Measurements from ENCODE around the gene SIX3. TPM values are rescaled to one million over a fixed set of nuclear protein-coding genes. Genes with fewer than 3 reads are reported as not detected.

Gene SIX3
- polyA plus RNA-seq, 4 donors: not detected

DNA sequence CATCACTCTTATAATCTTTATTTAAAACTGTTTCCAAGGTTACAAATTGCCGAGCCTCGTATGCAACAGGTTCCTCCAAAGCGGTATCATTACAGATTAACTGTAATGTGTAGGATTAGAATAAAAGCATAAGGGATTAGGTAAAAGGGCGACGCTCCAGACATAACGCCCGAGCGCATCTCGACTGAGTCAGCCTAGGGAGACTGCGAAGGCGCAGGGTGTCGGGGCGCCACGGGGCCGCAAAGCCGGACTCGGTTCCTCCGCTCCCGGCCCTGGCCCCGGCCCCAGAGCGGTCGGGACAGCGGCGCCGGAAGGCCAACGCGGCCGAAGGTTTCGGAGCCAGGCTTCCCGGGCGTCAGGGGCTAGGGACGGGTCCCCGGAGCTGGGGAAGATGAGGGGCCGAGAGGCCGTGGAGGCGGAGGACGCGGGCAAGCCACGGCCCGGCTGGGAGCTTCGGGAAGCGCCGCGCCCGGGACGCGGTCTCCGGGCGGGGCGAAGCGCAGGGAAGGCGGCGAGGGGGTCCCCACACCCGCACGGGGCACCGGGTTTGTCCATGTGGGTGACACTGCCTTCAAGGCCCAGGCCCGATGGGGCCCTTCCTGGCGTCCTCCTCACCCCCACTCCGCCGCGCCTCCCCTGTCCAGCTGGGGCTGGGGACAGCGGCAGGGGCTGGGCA lies 12.9 kb upstream of the SIX3 start:
- no peak for FAIRE-seq
- DNase-seq: no peak
- Histone ChIP-seq H3K9me3 (ENCODE audit: control insufficient read depth in 2 of 2, insufficient read depth in 1 of 2, low read depth in 1 of 2, low read length in 1 of 2) (no peaks in the 10 kb centered on the region), H3K4me3 (ENCODE audit: low read depth in 1 of 3, low read length in 3 of 3) (no peak overlapping the region), H3K27me3 (ENCODE audit: control insufficient read depth in 3 of 3, insufficient read depth in 3 of 3, low read length in 3 of 3) (peaks cover 11 to 86% (median 50%) of the 10 kb centered on the region in 3 donors), H3K36me3 (ENCODE audit: control insufficient read depth in 3 of 3, insufficient read depth in 2 of 3, low read depth in 1 of 3, low read length in 3 of 3) (no peaks in the 10 kb centered on the region), H3K4me1 (ENCODE audit: control insufficient read depth in 3 of 3, insufficient read depth in 2 of 3, low read depth in 1 of 3, low read length in 2 of 3) (peaks cover 0 to 6% (median 2%) of the 10 kb centered on the region in 3 donors), H3K27ac (ENCODE audit: low read depth in 1 of 3, low read length in 2 of 3) (no peak overlapping the region)
- WGBS, 3 donors: 5 to 9% (median 5%) methylated on average over 48 to 62 of the region's 62 CpGs

DNA sequence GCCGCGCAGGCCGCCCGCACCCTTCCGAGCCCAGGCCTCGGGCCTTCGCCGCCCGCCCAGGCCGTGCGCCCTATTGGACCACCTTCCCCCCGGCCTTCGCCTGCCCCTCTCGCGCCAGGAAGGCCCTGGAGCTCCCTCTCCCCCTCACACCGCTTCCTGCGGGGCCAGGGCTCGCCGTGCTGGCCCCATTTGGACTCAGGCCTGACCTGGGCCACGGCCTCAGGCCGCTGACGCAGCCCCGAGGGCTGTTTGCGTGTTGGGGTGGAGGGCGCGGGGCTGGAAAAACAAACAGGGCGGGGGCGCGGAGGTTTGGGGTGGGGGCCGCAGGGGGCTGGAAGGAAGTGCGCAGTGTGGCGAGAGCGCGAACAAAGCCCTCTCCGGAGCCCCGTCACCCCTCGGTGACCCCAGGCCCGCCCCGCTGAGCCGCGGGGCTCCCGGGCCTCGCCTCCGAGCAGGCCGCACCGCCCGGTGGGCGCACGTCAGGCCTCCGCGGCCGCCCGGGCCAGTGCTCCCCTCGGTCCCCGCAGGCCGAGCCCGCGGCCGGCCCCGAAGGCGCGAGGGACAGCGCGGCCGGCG lies 12.3 kb upstream of the SIX3 start:
- WGBS, 3 donors: 4 to 11% (median 5%) methylated on average over 27 to 66 of the region's 66 CpGs
- DNase-seq (no peak), FAIRE-seq (no peak)
- H3K27ac ChIP-seq (ENCODE audit: low read depth in 1 of 3, low read length in 2 of 3): no peak overlapping the region
- no peaks in the 10 kb centered on the region for H3K9me3 ChIP-seq (ENCODE audit: control insufficient read depth in 2 of 2, insufficient read depth in 1 of 2, low read depth in 1 of 2, low read length in 1 of 2)
- H3K4me3 ChIP-seq (ENCODE audit: low read depth in 1 of 3, low read length in 3 of 3): no peak overlapping the region
- peaks cover 0 to 6% (median 2%) of the 10 kb centered on the region in 3 donors for H3K4me1 ChIP-seq (ENCODE audit: control insufficient read depth in 3 of 3, insufficient read depth in 2 of 3, low read depth in 1 of 3, low read length in 2 of 3)
- peaks cover 14 to 86% (median 50%) of the 10 kb centered on the region in 3 donors for H3K27me3 ChIP-seq (ENCODE audit: control insufficient read depth in 3 of 3, insufficient read depth in 3 of 3, low read length in 3 of 3)
- no peaks in the 10 kb centered on the region for H3K36me3 ChIP-seq (ENCODE audit: control insufficient read depth in 3 of 3, insufficient read depth in 2 of 3, low read depth in 1 of 3, low read length in 3 of 3)

- no peaks in the 10 kb centered on the region for H3K9me3 ChIP-seq (ENCODE audit: control insufficient read depth in 2 of 2, insufficient read depth in 1 of 2, low read depth in 1 of 2, low read length in 1 of 2)
- H3K4me3 ChIP-seq (ENCODE audit: low read depth in 1 of 3, low read length in 3 of 3): no peak overlapping the region
- peaks cover 16 to 91% (median 51%) of the 10 kb centered on the region in 3 donors for H3K27me3 ChIP-seq (ENCODE audit: control insufficient read depth in 3 of 3, insufficient read depth in 3 of 3, low read length in 3 of 3)
- H3K27ac ChIP-seq (ENCODE audit: low read depth in 1 of 3, low read length in 2 of 3): no peak overlapping the region
- FAIRE-seq (no peak), DNase-seq (no peak)
- no peaks in the 10 kb centered on the region for H3K36me3 ChIP-seq (ENCODE audit: control insufficient read depth in 3 of 3, insufficient read depth in 2 of 3, low read depth in 1 of 3, low read length in 3 of 3)
- 6 to 8% (median 6%) methylated on average over 31 to 32 of the region's 32 CpGs for WGBS, 3 donors
- H3K4me1 ChIP-seq (ENCODE audit: control insufficient read depth in 3 of 3, insufficient read depth in 2 of 3, low read depth in 1 of 3, low read length in 2 of 3): peaks cover 0 to 6% (median 2%) of the 10 kb centered on the region in 3 donors
Measured at GRCh38 chr2:44929735-44930273, 11.7 kb upstream of the SIX3 start.

DNA sequence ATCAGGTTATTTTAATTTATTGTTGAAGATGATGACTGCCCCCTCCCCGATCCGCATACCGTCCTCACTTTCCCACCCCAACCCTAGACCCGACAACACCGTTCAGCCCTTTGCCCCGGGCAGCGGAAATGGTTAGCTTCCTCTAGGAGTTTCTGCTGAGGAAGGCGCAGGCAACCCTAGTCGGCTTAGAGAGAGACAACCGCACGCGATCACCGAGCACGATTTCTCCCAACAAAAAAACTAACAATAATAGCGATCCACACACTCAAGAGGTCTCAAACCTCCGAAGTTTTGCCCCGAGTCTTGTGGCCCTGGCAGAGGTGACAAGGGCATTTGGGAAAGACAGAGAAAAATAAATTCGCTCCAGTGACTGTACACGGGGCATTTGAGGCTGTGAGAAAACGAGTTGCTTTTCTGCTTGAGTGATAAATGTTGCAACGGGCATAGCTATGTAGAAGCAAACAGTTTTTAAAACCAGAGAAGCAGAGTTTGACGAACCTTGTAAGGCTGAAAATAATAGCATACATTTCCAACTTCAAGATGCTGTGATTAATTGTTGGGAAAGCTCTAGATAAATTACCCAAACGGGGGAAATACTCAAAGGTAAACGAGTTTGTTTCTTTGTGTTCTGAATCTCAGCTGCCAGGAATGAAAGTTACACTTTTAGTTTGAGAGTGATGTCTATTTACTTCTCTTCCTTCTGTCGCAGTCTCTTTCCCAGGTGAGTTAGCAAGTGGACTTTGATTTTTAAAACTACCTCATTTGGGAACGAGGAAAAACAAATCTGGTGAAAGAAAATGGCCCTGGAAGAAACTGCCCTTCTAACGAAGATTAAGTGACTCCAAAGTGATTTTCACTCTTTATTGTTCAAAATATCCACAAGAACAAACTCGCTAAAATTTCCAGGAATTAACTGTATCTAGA lies 11.0 kb upstream of the SIX3 start:
- peaks cover 0 to 6% (median 2%) of the 10 kb centered on the region in 3 donors for H3K4me1 ChIP-seq (ENCODE audit: control insufficient read depth in 3 of 3, insufficient read depth in 2 of 3, low read depth in 1 of 3, low read length in 2 of 3)
- H3K9me3 ChIP-seq (ENCODE audit: control insufficient read depth in 2 of 2, insufficient read depth in 1 of 2, low read depth in 1 of 2, low read length in 1 of 2): no peaks in the 10 kb centered on the region
- DNase-seq (no peak), FAIRE-seq (no peak)
- H3K27ac ChIP-seq (ENCODE audit: low read depth in 1 of 3, low read length in 2 of 3): no peak overlapping the region
- peaks cover 23 to 92% (median 54%) of the 10 kb centered on the region in 3 donors for H3K27me3 ChIP-seq (ENCODE audit: control insufficient read depth in 3 of 3, insufficient read depth in 3 of 3, low read length in 3 of 3)
- no peak overlapping the region for H3K4me3 ChIP-seq (ENCODE audit: low read depth in 1 of 3, low read length in 3 of 3)
- no peaks in the 10 kb centered on the region for H3K36me3 ChIP-seq (ENCODE audit: control insufficient read depth in 3 of 3, insufficient read depth in 2 of 3, low read depth in 1 of 3, low read length in 3 of 3)
- 4 to 7% (median 6%) methylated on average over 28 of the region's 28 CpGs for WGBS, 3 donors

GRCh38 chr2:44931198-44931780 lies 10.2 kb upstream of the SIX3 start:
- peaks cover 0 to 6% (median 2%) of the 10 kb centered on the region in 3 donors for H3K4me1 ChIP-seq (ENCODE audit: control insufficient read depth in 3 of 3, insufficient read depth in 2 of 3, low read depth in 1 of 3, low read length in 2 of 3)
- WGBS, 3 donors: 46 to 70% (median 64%) methylated on average over 10 of the region's 10 CpGs

GRCh38 chr2:44932079-44932478 lies 9.4 kb upstream of the SIX3 start:
- DNase-seq (no peak), FAIRE-seq (no peak)
- Histone ChIP-seq H3K27me3 (ENCODE audit: control insufficient read depth in 3 of 3, insufficient read depth in 3 of 3, low read length in 3 of 3) (peaks cover 32 to 93% (median 63%) of the 10 kb centered on the region in 3 donors), H3K4me1 (ENCODE audit: control insufficient read depth in 3 of 3, insufficient read depth in 2 of 3, low read depth in 1 of 3, low read length in 2 of 3) (peaks cover 0 to 6% (median 2%) of the 10 kb centered on the region in 3 donors), H3K4me3 (ENCODE audit: low read depth in 1 of 3, low read length in 3 of 3) (no peak overlapping the region), H3K9me3 (ENCODE audit: control insufficient read depth in 2 of 2, insufficient read depth in 1 of 2, low read depth in 1 of 2, low read length in 1 of 2) (no peaks in the 10 kb centered on the region), H3K36me3 (ENCODE audit: control insufficient read depth in 3 of 3, insufficient read depth in 2 of 3, low read depth in 1 of 3, low read length in 3 of 3) (no peaks in the 10 kb centered on the region), H3K27ac (ENCODE audit: low read depth in 1 of 3, low read length in 2 of 3) (no peak overlapping the region)
- WGBS, 3 donors: 25 to 36% (median 35%) methylated on average over 12 of the region's 12 CpGs

More at GRCh38 chr2:44931198-44931780, 10.2 kb upstream of the SIX3 start:
- H3K36me3 ChIP-seq (ENCODE audit: control insufficient read depth in 3 of 3, insufficient read depth in 2 of 3, low read depth in 1 of 3, low read length in 3 of 3): no peaks in the 10 kb centered on the region
- H3K4me3 ChIP-seq (ENCODE audit: low read depth in 1 of 3, low read length in 3 of 3): no peak overlapping the region
- DNase-seq: no peak
- H3K9me3 ChIP-seq (ENCODE audit: control insufficient read depth in 2 of 2, insufficient read depth in 1 of 2, low read depth in 1 of 2, low read length in 1 of 2): no peaks in the 10 kb centered on the region
- FAIRE-seq: no peak
- no peak overlapping the region for H3K27ac ChIP-seq (ENCODE audit: low read depth in 1 of 3, low read length in 2 of 3)
- peaks cover 29 to 92% (median 55%) of the 10 kb centered on the region in 3 donors for H3K27me3 ChIP-seq (ENCODE audit: control insufficient read depth in 3 of 3, insufficient read depth in 3 of 3, low read length in 3 of 3)

DNA sequence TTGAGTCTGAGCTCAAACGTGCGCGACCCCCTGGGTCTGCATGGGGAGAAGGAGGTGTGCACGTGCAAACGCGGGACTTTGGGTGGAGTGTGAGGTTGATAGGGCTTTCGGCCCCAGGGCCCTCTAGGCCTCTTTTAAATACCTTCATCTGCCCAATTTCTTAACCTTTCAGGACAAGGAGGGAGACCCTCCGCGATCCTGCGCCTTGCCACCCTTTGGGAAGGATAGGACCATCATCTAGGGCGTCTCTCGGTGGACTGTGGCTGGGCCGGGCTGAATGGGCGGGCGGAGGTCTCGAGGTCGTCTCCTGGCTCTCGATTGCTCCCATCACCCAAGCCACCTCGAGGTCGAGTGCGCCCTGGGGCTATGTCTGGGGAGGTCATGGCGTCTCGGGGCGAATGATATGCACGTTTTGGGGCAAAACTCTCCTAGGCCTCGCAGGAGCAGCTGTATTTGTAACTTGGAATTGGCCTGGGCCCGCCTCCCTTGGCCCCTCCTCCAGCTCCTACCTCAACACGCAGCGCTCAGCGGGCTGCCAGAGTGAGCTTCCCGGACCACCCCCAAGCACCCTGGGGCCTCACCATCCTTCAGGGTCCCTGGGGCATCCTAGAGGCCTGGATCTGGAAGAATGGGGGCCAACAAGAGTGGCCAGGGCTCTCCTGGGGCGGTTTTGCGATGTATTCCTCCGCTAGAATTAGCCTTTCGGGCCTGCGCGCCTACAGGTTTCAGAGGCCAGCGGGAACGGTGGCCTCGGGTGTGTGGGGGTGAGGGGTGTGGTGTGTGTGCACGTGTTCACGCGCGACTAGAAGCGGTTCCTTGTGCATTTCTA lies 8.7 kb upstream of the SIX3 start:
- no peaks in the 10 kb centered on the region for H3K9me3 ChIP-seq (ENCODE audit: control insufficient read depth in 2 of 2, insufficient read depth in 1 of 2, low read depth in 1 of 2, low read length in 1 of 2)
- H3K4me3 ChIP-seq (ENCODE audit: low read depth in 1 of 3, low read length in 3 of 3): no peak overlapping the region
- no peak for FAIRE-seq
- no peak for DNase-seq
- H3K27me3 ChIP-seq (ENCODE audit: control insufficient read depth in 3 of 3, insufficient read depth in 3 of 3, low read length in 3 of 3): peaks cover 32 to 99% (median 67%) of the 10 kb centered on the region in 3 donors
- WGBS, 3 donors: 8 to 16% (median 14%) methylated on average over 45 of the region's 45 CpGs
- H3K4me1 ChIP-seq (ENCODE audit: control insufficient read depth in 3 of 3, insufficient read depth in 2 of 3, low read depth in 1 of 3, low read length in 2 of 3): peaks cover 0 to 6% (median 6%) of the 10 kb centered on the region in 3 donors
- H3K36me3 ChIP-seq (ENCODE audit: control insufficient read depth in 3 of 3, insufficient read depth in 2 of 3, low read depth in 1 of 3, low read length in 3 of 3): no peaks in the 10 kb centered on the region
- H3K27ac ChIP-seq (ENCODE audit: low read depth in 1 of 3, low read length in 2 of 3): no peak overlapping the region
